Prostate gland (tissue), 2 donors: ENCODE results near the gene HAPSTR1. TPM values are rescaled to one million over a fixed set of nuclear protein-coding genes. Genes with fewer than 3 reads are reported as not detected.
A peak's percentile ranks its signal among the peaks of the same experiment; 100 is the strongest.
"Not testable (repeated sequence)": the region's sequence is repeated elsewhere in the genome, so short reads cannot be mapped to it uniquely, and the experiment has no call there.

Experiments
- DNase-seq: peaks from one replicate; pipeline ENCODE4 v3.0.0-alpha.2; 2019; ENCODE audit warnings: low spot score
- H3K27ac ChIP-seq, 2 donors: fragments of 200-600 bp; sonication (generic); 2 replicates each; pipeline ENCODE4 v1.5.1; 2017 to 2019
- H3K27me3 ChIP-seq: fragments of 200-600 bp; sonication (generic); replicated peaks from 2 replicates; pipeline ENCODE4 v1.5.1; 2019; ENCODE audit not compliant: insufficient read depth
- H3K36me3 ChIP-seq, 2 donors: fragments of 200-600 bp; sonication (generic); 1 replicate in 1 of 2; 2 replicates in 1 of 2; pipeline versions ENCODE4 v1.5.1 to v1.8.1; 2017 to 2019
- H3K4me1 ChIP-seq: fragments of 200-600 bp; sonication (generic); replicated peaks from 2 replicates; pipeline ENCODE4 v1.5.1; 2019
- H3K4me3 ChIP-seq, 2 donors: fragments of 200-600 bp; sonication (generic); 2 replicates each; pipeline ENCODE4 v1.5.1; 2017 to 2019
- H3K9me3 ChIP-seq: fragments of 200-600 bp; sonication (generic); 2 replicates; pipeline ENCODE4 v1.5.1; 2017
- POLR2A ChIP-seq: fragments of 450-650 bp; IDR thresholded peaks from one replicate; pipeline ENCODE4 v1.6.1; 2016; ENCODE audit warnings: antibody characterized with exemption, mild to moderate bottlenecking
- POLR2AphosphoS5 ChIP-seq: sonication (generic); formaldehyde crosslinking; IDR thresholded peaks from one replicate; pipeline ENCODE4 v1.6.1; 2017; ENCODE audit warnings: antibody characterized with exemption
- WGBS: methylation state at CpG from one replicate; pipeline ENCODE4 v1.1.5; 2018; 5-methylcytosine and 5-hydroxymethylcytosine counted together
- intact Hi-C: fragments of 100-400 bp; cut with DNase I; formaldehyde crosslinking; loops from one replicate; pipeline ENCODE4 v1.14.2; 2022
- total RNA-seq, 2 donors: library from RNA; depleted of rRNA; stranded (reverse); fragments of >200 nt; gene quantifications; one replicate each; pipeline ENCODE4 v1.1.0, GENCODE V29; 2016
- TF ChIP-seq, protein P1 (sequence below), 4 experiments: fragments of 200-600 bp in 2 of 4; fragments of 450-650 bp in 2 of 4; sonication (generic) in 2 of 4; IDR thresholded peaks; 1 replicate in 3 of 4; 2 replicates in 1 of 4; pipeline ENCODE4 v1.5.1; 2016 to 2019; ENCODE audit warnings: antibody characterized with exemption in 4 of 4, mild to moderate bottlenecking in 2 of 4, moderate library complexity in 2 of 4

The HAPSTR1 gene
- total RNA-seq, 2 donors from 2014 or later, result 45.5 to 68.6 TPM

DNA sequence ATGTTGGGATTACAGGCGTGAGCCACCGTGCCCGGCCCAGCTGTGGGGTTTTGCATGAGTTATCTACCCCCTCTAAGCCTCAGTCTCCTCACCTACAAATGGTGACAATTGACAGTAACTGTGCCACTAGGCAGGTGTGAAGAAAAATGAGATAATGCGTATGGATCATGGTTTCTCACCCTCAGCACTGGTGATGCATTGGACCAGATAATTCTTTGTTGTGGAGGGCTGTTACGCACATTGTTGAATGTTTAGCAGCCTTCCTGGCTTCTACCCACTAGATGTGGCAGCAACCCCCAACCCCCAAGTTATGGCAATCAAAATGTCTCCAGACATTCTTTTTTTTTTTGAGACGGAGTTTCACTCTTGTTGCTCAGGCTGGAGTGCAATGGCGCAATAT, 9.0 kb upstream of the HAPSTR1 start:
- no peak for DNase-seq
- WGBS, result 85% methylated on average over 7 of the region's 7 CpGs
- H3K4me3 ChIP-seq, result no peak overlapping the region
- H3K27ac ChIP-seq, result no peak overlapping the region
- no peaks in the 10 kb centered on the region for H3K27me3 ChIP-seq
- H3K36me3 ChIP-seq, result no peaks in the 10 kb centered on the region
- no peak for TF ChIP-seq POLR2AphosphoS5
- TF ChIP-seq POLR2A, result no peak
- TF ChIP-seq, protein P1, sequence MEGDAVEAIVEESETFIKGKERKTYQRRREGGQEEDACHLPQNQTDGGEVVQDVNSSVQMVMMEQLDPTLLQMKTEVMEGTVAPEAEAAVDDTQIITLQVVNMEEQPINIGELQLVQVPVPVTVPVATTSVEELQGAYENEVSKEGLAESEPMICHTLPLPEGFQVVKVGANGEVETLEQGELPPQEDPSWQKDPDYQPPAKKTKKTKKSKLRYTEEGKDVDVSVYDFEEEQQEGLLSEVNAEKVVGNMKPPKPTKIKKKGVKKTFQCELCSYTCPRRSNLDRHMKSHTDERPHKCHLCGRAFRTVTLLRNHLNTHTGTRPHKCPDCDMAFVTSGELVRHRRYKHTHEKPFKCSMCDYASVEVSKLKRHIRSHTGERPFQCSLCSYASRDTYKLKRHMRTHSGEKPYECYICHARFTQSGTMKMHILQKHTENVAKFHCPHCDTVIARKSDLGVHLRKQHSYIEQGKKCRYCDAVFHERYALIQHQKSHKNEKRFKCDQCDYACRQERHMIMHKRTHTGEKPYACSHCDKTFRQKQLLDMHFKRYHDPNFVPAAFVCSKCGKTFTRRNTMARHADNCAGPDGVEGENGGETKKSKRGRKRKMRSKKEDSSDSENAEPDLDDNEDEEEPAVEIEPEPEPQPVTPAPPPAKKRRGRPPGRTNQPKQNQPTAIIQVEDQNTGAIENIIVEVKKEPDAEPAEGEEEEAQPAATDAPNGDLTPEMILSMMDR (IDR thresholded peaks at IDR 0.05), result no peak
- intact Hi-C loops, result no loop called here
- no peaks in the 10 kb centered on the region for H3K9me3 ChIP-seq
- no peaks in the 10 kb centered on the region for H3K4me1 ChIP-seq

DNA sequence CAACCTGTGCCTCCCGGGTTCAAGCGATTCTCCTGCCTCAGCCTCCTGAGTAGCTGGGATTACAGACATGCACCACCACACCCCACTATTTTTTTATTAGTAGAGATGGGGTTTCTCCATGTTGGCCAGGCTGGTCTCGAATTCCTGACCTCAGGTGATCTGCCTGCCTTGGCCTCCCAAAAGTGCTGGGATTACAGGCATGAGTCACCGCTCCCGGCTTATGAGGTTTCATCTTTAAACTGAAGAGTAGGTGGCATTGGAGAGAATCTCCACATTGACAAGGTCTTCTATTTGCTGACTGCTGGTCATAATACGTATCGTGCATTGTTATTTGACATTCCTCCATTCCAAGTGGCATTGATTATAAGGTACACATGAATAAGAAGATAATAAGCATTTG, 3.7 kb upstream of the HAPSTR1 start:
- H3K4me1 ChIP-seq, intact Hi-C loops, DNase-seq, H3K36me3 ChIP-seq, H3K27me3 ChIP-seq, H3K9me3 ChIP-seq, H3K4me3 ChIP-seq, H3K27ac ChIP-seq: not testable (repeated sequence)
- WGBS, result 95% methylated on average over 7 of the region's 7 CpGs

DNA sequence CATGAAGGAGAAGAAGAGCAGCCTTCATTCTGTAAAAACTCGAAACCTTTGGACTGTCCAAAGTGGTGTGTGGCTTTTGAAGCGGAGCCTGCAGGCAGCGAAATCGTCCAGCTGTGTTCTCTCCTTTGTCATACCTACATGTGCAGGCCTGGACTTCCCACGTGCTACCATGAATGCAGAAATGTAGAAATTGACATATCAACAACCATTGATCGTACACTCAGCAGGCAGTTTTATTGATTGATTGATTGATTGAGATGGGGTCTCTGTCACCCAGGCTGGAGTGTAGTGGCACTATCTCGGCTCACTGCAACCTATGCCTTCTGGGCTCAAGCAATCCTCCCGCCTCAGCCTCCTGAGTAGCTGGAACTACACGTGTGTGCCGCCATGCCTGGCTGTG, 2.6 kb upstream of the HAPSTR1 start:
- Histone ChIP-seq H3K4me3 (no peak overlapping the region), H3K9me3 (no peaks in the 10 kb centered on the region), H3K27me3 (no peaks in the 10 kb centered on the region), H3K4me1 (no peaks in the 10 kb centered on the region), H3K27ac (no peak overlapping the region), H3K36me3 (no peaks in the 10 kb centered on the region)
- intact Hi-C loops, result no loop called here
- WGBS, result 77% methylated on average over 10 of the region's 10 CpGs
- no peak for DNase-seq
- TF ChIP-seq, protein P1 (IDR thresholded peaks at IDR 0.05), result no peak
- no peak for TF ChIP-seq POLR2A
- TF ChIP-seq POLR2AphosphoS5, result no peak

DNA sequence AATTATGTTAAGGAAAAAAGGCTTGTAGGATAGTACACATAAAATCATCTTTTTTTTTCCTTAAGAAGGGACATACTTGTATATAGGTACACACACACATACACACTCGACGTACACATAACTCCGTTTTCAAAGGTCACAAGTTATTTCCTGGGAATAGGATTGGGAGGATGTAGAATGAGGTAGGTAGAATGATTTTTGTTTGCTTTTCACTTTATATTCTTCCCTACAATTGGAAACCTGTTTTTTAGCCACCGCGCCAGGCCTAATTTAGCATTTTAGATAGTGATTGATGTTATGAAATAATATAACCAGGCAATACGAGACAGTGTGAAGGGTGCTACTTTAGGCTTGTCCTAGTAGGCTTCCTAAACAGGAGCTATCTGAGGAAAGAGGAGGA, 1.8 kb upstream of the HAPSTR1 start:
- Histone ChIP-seq H3K36me3 (no peaks in the 10 kb centered on the region), H3K4me3 (no peak overlapping the region), H3K27me3 (no peaks in the 10 kb centered on the region), H3K27ac (peak overlapping the region in 1 of 2 donors; percentile 66), H3K9me3 (no peaks in the 10 kb centered on the region), H3K4me1 (no peaks in the 10 kb centered on the region)
- DNase-seq, result no peak
- WGBS, result 91% methylated on average over 6 of the region's 6 CpGs
- intact Hi-C loops, result no loop called here
- TF ChIP-seq, protein P1 (IDR thresholded peaks at IDR 0.05), result no peak
- TF ChIP-seq POLR2A, result no peak
- TF ChIP-seq POLR2AphosphoS5, result no peak

DNA sequence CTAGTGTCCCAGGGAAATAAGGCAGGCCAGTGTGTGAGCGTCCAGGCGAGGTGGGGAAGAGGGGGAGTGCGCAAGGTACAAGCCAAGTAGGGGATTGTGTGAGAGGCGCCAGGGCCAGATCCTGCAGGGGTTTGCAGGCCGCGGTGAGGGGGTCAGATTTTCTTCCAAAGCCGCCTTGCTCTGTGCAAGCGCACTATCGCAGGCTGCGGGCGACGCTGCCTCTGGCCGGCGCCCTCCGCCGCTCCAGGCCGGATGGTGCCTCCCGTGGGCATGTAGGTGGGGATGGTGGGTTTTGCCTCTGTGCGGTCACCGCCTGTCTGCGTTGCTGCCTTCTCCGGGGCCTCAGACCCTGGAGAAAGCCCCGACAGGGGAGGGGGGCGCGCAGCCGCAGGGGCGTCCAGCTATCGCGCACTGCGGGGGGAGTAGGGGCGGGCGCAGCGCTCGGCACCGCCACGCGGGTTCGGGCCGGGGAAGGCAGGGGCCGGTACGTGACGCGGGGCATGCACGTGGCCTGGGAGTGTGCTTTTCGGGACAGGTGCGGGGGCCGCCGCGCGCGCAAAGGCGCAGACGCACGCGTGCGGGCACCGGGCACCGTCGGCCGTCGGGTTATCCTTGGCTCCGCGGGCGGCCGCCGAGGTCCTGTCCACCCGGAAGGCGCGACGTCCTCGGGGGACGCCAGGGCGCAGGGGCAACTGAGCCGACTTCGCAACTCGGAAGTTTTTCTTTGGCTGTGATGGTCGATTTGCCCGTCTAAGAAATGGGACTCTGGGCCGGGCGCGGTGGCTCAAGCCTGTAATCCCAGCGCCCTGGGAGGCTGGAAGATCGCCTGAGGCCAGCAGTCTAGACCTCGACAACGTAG, 1.1 kb upstream of the HAPSTR1 start:
- TF ChIP-seq, protein P1 (IDR thresholded peaks at IDR 0.05), result no peak
- TF ChIP-seq POLR2AphosphoS5 (no peak), POLR2A (no peak)
- peaks cover 2% of the 10 kb centered on the region for H3K4me1 ChIP-seq

More for the DNA sequence above, 1.1 kb upstream of the HAPSTR1 start:
- Histone ChIP-seq H3K27ac (peak overlapping the region; percentile 66 to 74), H3K36me3 (no peaks in the 10 kb centered on the region), H3K9me3 (no peaks in the 10 kb centered on the region), H3K27me3 (no peaks in the 10 kb centered on the region), H3K4me3 (peak overlapping the region; percentile 40 to 100)
- WGBS, result 8% methylated on average over 56 of the region's 85 CpGs
- peak; percentile 27 for DNase-seq
- intact Hi-C loops, result no loop called here
